K562 (cell line): ENCODE data around the gene ZNF512B. TPM values are rescaled to one million over a fixed set of nuclear protein-coding genes. Genes with fewer than 3 reads are reported as not detected.

ENCODE experiments used
- ATAC-seq: fragments of 200-7000 bp; cut with Tn5 transposase; 3 replicates; pipeline ENCODE4 v1.9.1; 2020; ENCODE audit warnings: moderate library complexity
- BruUV-seq: library from RNA; stranded (reverse); fragments of 400-500 nt; replicated peaks from 2 replicates; lab custom pipeline; 2021; lab: Mats Ljungman, UMichigan
- CTCF ChIA-PET: fragments of 300-600 bp; formaldehyde crosslinking; extraction: SDS; loops from one replicate; lab custom pipeline; 2021; ENCODE audit warnings: low intra/inter-chr PET ratio; lab: Yijun Ruan, JAX
- POLR2A ChIA-PET: fragments of 300-600, 350-650 bp; sonication (Branson Sonifier 250); formaldehyde crosslinking; extraction: SDS; loops from one replicate; lab custom pipeline; 2021; ENCODE audit warnings: antibody characterized with exemption, inconsistent platforms; lab: Yijun Ruan, JAX
- DNase-seq, 4 experiments: peaks; one replicate each; pipeline versions ENCODE4 v3.0.0 to v3.0.0-alpha.2; 2011 to 2018; ENCODE audit warnings: low spot score in 3 of 4, mixed read lengths in 3 of 4; ENCODE audit errors: extremely low read depth in 1 of 4
- FAIRE-seq: peaks from 2 replicates; lab custom pipeline; 2011; peaks lifted over from hg19 to GRCh38; lab: Jason Lieb, UNC
- H2AFZ ChIP-seq: 2 replicates; pipeline ENCODE4 v1.6.0; 2011; ENCODE audit warnings: low read depth, low read length, control low read depth, inconsistent platforms
- H3K27ac ChIP-seq: fragments of 200-600 bp; 3 replicates; pipeline ENCODE4 v1.8.0; 2011; ENCODE audit warnings: low read depth, mild to moderate bottlenecking, control low read depth, inconsistent platforms, low read length, moderate library complexity, mixed read lengths; ENCODE audit errors: extremely low read depth
- H3K27me3 ChIP-seq, 2 experiments: fragments of 300-600 bp in 1 of 2; 2 replicates in 1 of 2; 3 replicates in 1 of 2; pipeline versions ENCODE4 v1.6.0 to v1.8.0; 2011; ENCODE audit warnings: inconsistent platforms in 2 of 2, low read length in 2 of 2, mild to moderate bottlenecking in 1 of 2, mixed read lengths in 1 of 2, moderate library complexity in 1 of 2; ENCODE audit not compliant: control insufficient read depth in 2 of 2, insufficient read depth in 2 of 2
- H3K36me3 ChIP-seq: fragments of 300-600 bp; 3 replicates; pipeline ENCODE4 v1.8.0; 2011; ENCODE audit warnings: mild to moderate bottlenecking, low read length, inconsistent platforms; ENCODE audit not compliant: control insufficient read depth, insufficient read depth
- H3K4me1 ChIP-seq, 2 experiments: fragments of 200-600 bp in 1 of 2; replicated peaks in 1 of 2; 2 replicates in 1 of 2; 3 replicates in 1 of 2; pipeline versions ENCODE4 v1.5.1 to v1.8.0; 2011; ENCODE audit warnings: inconsistent platforms in 2 of 2, low read length in 2 of 2, mild to moderate bottlenecking in 1 of 2, mixed read lengths in 1 of 2, moderate library complexity in 1 of 2; ENCODE audit not compliant: control insufficient read depth in 2 of 2, insufficient read depth in 2 of 2
- H3K4me2 ChIP-seq: 2 replicates; pipeline ENCODE4 v1.6.1; 2011; ENCODE audit warnings: low read length, control low read depth, inconsistent platforms, mixed read lengths; ENCODE audit not compliant: insufficient read depth
- H3K4me3 ChIP-seq: fragments of 200-600 bp; sonication (generic), shearing (Covaris generic); 2 replicates; pipeline ENCODE4 v1.5.1; 2016; ENCODE audit warnings: control low read depth, inconsistent platforms
- H3K79me2 ChIP-seq: fragments of 200-600 bp; 3 replicates; pipeline ENCODE4 v1.8.0; 2011; ENCODE audit warnings: low read length, inconsistent platforms; ENCODE audit not compliant: control insufficient read depth, insufficient read depth
- H3K9ac ChIP-seq, 2 experiments: 2 replicates each; pipeline versions ENCODE4 v1.6.0 to v1.6.1; 2011; ENCODE audit warnings: low read depth in 2 of 2, low read length in 2 of 2, control low read depth in 1 of 2, inconsistent platforms in 1 of 2, mild to moderate bottlenecking in 1 of 2, mixed read lengths in 1 of 2; ENCODE audit not compliant: insufficient read depth in 1 of 2
- H3K9me1 ChIP-seq: one replicate; pipeline ENCODE4 v1.6.0; 2011; ENCODE audit warnings: inconsistent platforms, mild to moderate bottlenecking, low read length, moderate library complexity; ENCODE audit not compliant: control insufficient read depth, insufficient read depth
- H3K9me3 ChIP-seq: replicated peaks from 2 replicates; pipeline ENCODE4 v1.5.1; 2011; ENCODE audit warnings: low read depth, low read length, inconsistent platforms; ENCODE audit not compliant: control insufficient read depth, insufficient read depth
- H4K20me1 ChIP-seq: replicated peaks from 2 replicates; pipeline ENCODE4 v1.6.1; 2011; ENCODE audit warnings: low read length, inconsistent platforms, mixed read lengths; ENCODE audit not compliant: control insufficient read depth, insufficient read depth
- POLR2AphosphoS5 ChIP-seq: IDR thresholded peaks from 2 replicates; pipeline ENCODE4 v1.6.1; 2011; ENCODE audit warnings: mild to moderate bottlenecking, low read depth, low read length, moderate library complexity; ENCODE audit not compliant: control insufficient read depth, insufficient read depth
- WGBS: fragments of 100-300 bp; shearing (Covaris generic); methylation state at CpG from one replicate; pipeline ENCODE4 v1.1.6; 2016; ENCODE audit warnings: low coverage, mixed read lengths; ENCODE audit not compliant: insufficient coverage; ENCODE audit errors: missing lambda C conversion rate; 5-methylcytosine and 5-hydroxymethylcytosine counted together
- in situ Hi-C: fragments of 300-500 bp; cut with MboI; formaldehyde crosslinking; loops from 4 replicates; pipeline ENCODE4 v1.15.0; 2018; ENCODE audit warnings: inconsistent platforms, mixed read lengths
- intact Hi-C: fragments of 100-400 bp; cut with micrococcal nuclease; formaldehyde crosslinking; loops from 2 replicates; pipeline ENCODE4 v1.14.2; 2022
- polyA plus RNA-seq, 8 experiments: library from polyadenylated mRNA; depleted of rRNA in 4 of 8; stranded (reverse) in 5 of 8; unstranded in 3 of 8; fragments of >200 nt; fragmentation: Nextera tagmentation in 2 of 8; fragmentation: Illumina TruSeq in 1 of 8; extraction: Ambion mirVana in 2 of 8; extraction: Trizol in 1 of 8; gene quantifications; 2 replicates each; pipeline versions ENCODE4 v1.2.1 to v1.2.3, GENCODE V29; 2011 to 2014; ENCODE audit warnings: inconsistent platforms in 1 of 8, missing spikeins in 1 of 8
- total RNA-seq, 7 experiments: library from RNA; depleted of rRNA in 6 of 7; stranded (reverse); fragments of >200 nt in 6 of 7; fragmentation: Illumina TruSeq in 2 of 7; extraction: Trizol in 2 of 7; gene quantifications; 2 replicates each; pipeline versions ENCODE4 v1.2.1 to v1.2.3, GENCODE V29; 2011 to 2021; ENCODE audit warnings: low replicate concordance in 1 of 7
- TF ChIP-seq, protein P1 (sequence below): sonication (generic); formaldehyde crosslinking; IDR thresholded peaks from 2 replicates; pipeline ENCODE4 v1.8.1; 2023; ENCODE audit warnings: missing genetic modification reagents, mild to moderate bottlenecking, borderline replicate concordance

Gene ZNF512B
- total and polyA plus RNA-seq, 9 of the 15 experiments (the other 6 are each of a cell fraction or from before 2014, with no cell fraction given): 0.01 to 27.8 (median 8.2) TPM

DNA sequence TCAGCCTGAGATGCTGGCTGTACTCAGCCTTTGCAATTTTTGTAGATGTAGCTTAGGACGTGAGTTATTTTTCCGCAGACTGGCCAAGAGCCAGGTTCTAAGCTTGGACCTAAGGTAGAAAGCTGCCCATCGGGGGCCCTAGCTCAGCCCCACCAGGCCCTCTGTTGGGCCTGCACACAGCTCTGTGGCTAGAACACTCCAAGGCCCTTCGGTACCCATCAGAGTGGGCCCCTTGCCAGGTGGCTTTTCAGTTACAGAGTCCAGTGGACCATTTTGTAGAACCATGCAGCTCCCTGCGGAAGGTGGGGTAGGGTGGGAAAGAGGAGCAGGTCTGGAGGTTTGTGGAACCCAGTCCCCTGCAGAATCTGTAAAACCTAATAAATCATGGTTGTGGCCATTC lies 36.1 kb downstream of the ZNF512B start:
- no peak overlapping the region for H3K27ac ChIP-seq
- no peaks in the 10 kb centered on the region for H3K27me3 ChIP-seq
- DNase-seq (no peak), FAIRE-seq (no peak), ATAC-seq (no peak)
- peaks cover 0 to 32% of the 10 kb centered on the region in 2 experiments; a peak in 2 of 5 replicates for H3K4me1 ChIP-seq
- TSS peak; percentile 24 for BruUV-seq
- ChIA-PET POLR2A (interaction anchor here (0.6 to 1.4 kb wide), 3 partner anchors 9 to 306 kb away, joined by 3 read pairs; no protein-coding TSS in a partner anchor), CTCF (no interaction called here)
- WGBS: 93% methylated on average over 5 of the region's 5 CpGs
- TF ChIP-seq, protein P1, sequence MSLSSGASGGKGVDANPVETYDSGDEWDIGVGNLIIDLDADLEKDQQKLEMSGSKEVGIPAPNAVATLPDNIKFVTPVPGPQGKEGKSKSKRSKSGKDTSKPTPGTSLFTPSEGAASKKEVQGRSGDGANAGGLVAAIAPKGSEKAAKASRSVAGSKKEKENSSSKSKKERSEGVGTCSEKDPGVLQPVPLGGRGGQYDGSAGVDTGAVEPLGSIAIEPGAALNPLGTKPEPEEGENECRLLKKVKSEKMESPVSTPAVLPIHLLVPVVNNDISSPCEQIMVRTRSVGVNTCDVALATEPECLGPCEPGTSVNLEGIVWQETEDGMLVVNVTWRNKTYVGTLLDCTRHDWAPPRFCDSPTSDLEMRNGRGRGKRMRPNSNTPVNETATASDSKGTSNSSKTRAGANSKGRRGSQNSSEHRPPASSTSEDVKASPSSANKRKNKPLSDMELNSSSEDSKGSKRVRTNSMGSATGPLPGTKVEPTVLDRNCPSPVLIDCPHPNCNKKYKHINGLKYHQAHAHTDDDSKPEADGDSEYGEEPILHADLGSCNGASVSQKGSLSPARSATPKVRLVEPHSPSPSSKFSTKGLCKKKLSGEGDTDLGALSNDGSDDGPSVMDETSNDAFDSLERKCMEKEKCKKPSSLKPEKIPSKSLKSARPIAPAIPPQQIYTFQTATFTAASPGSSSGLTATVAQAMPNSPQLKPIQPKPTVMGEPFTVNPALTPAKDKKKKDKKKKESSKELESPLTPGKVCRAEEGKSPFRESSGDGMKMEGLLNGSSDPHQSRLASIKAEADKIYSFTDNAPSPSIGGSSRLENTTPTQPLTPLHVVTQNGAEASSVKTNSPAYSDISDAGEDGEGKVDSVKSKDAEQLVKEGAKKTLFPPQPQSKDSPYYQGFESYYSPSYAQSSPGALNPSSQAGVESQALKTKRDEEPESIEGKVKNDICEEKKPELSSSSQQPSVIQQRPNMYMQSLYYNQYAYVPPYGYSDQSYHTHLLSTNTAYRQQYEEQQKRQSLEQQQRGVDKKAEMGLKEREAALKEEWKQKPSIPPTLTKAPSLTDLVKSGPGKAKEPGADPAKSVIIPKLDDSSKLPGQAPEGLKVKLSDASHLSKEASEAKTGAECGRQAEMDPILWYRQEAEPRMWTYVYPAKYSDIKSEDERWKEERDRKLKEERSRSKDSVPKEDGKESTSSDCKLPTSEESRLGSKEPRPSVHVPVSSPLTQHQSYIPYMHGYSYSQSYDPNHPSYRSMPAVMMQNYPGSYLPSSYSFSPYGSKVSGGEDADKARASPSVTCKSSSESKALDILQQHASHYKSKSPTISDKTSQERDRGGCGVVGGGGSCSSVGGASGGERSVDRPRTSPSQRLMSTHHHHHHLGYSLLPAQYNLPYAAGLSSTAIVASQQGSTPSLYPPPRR (CRISPR knock-in tag): no peak
- TF ChIP-seq POLR2AphosphoS5: 0 out of 2 replicates have a peak, but pooled peaks have one; percentile 3
- peaks cover under 1% of the 10 kb centered on the region for H3K79me2 ChIP-seq
- no peak overlapping the region for H2AFZ ChIP-seq
- H3K4me2 ChIP-seq: no peak overlapping the region
- intact Hi-C loops (no loop called here), in situ Hi-C loops (no loop called here)
- H4K20me1 ChIP-seq: peaks cover 4% of the 10 kb centered on the region; the same call in 1 of the 2 replicates
- no peak overlapping the region for H3K4me3 ChIP-seq
- H3K9ac ChIP-seq: 0 out of 4 replicates have a peak overlapping the region, but pooled peaks of 1 of the 2 experiments have one; percentile 28
- peaks cover 81% of the 10 kb centered on the region; the same call in 2 of the 3 replicates for H3K36me3 ChIP-seq
- H3K9me3 ChIP-seq: no peaks in the 10 kb centered on the region
- H3K9me1 ChIP-seq: no peaks in the 10 kb centered on the region
